GM12878 (cell line): ENCODE measurements around the gene TECPR1. TPM values are rescaled to one million over a fixed set of nuclear protein-coding genes. Genes with fewer than 3 reads are reported as not detected.

Source experiments
- ATAC-seq: fragments of 200-7000 bp; cut with Tn5 transposase; 3 replicates; pipeline ENCODE4 v1.9.1; 2020; ENCODE audit warnings: mild to moderate bottlenecking, moderate library complexity
- BruUV-seq: library from RNA; stranded (reverse); fragments of 400-500 nt; replicated peaks from 2 replicates; lab custom pipeline; 2021; lab: Mats Ljungman, UMichigan
- CTCF ChIA-PET: fragments of 300-600 bp; sonication (Branson Sonifier 250); formaldehyde crosslinking; extraction: SDS; loops from one replicate; lab custom pipeline; 2021; ENCODE audit warnings: inconsistent platforms; lab: Yijun Ruan, JAX
- POLR2A ChIA-PET: fragments of 350-600 bp; formaldehyde crosslinking; extraction: SDS; loops from one replicate; lab custom pipeline; 2021; ENCODE audit warnings: inconsistent platforms; lab: Charles Lee
- RAD21 ChIA-PET: fragments of 300-600 bp; sonication (Branson Sonifier 250); formaldehyde crosslinking; loops from one replicate; lab custom pipeline; 2023; ENCODE audit warnings: antibody characterized with exemption; ENCODE audit not compliant: unreplicated experiment; lab: Charles Lee
- SMC1A ChIA-PET: fragments of 300-600 bp; sonication (Branson Sonifier 250); formaldehyde crosslinking; loops from one replicate; lab custom pipeline; 2023; ENCODE audit not compliant: unreplicated experiment, uncharacterized antibody; lab: Charles Lee
- DNase-seq: peaks from one replicate; pipeline ENCODE4 v3.0.0-alpha.2; 2011; ENCODE audit warnings: low read depth, low spot score
- FAIRE-seq: peaks from 3 replicates; lab custom pipeline; 2011; peaks lifted over from hg19 to GRCh38; lab: Jason Lieb, UNC
- H2AFZ ChIP-seq: 2 replicates; pipeline ENCODE4 v1.6.0; 2011; ENCODE audit warnings: low read depth, low read length, control low read depth; ENCODE audit not compliant: control insufficient read depth
- H3K27ac ChIP-seq: 2 replicates; pipeline ENCODE4 v1.5.1; 2011; ENCODE audit warnings: control low read depth; ENCODE audit not compliant: control insufficient read depth, insufficient read depth
- H3K27me3 ChIP-seq, 2 experiments: replicated peaks in 1 of 2; 2 replicates each; pipeline versions ENCODE4 v1.6.0 to v1.6.1; 2011; ENCODE audit warnings: low read length in 1 of 2; ENCODE audit not compliant: control insufficient read depth in 2 of 2, insufficient read depth in 2 of 2
- H3K36me3 ChIP-seq, 2 experiments: 2 replicates each; pipeline ENCODE4 v1.5.1; 2011; ENCODE audit warnings: low read length in 1 of 2; ENCODE audit not compliant: control insufficient read depth in 2 of 2, insufficient read depth in 2 of 2
- H3K4me1 ChIP-seq: 2 replicates; pipeline ENCODE4 v1.6.1; 2011; ENCODE audit warnings: mild to moderate bottlenecking, low read length, moderate library complexity, mixed read lengths; ENCODE audit not compliant: control insufficient read depth, insufficient read depth
- H3K4me2 ChIP-seq: 2 replicates; pipeline ENCODE4 v1.6.0; 2011; ENCODE audit warnings: control low read depth; ENCODE audit not compliant: control insufficient read depth, insufficient read depth
- H3K4me3 ChIP-seq: fragments of 200-600 bp; sonication (generic); 2 replicates; pipeline ENCODE4 v1.5.1; 2016
- H3K79me2 ChIP-seq: 2 replicates; pipeline ENCODE4 v1.6.0; 2011; ENCODE audit warnings: low read length; ENCODE audit not compliant: control insufficient read depth, insufficient read depth
- H3K9ac ChIP-seq: 2 replicates; pipeline ENCODE4 v1.8.0; 2011; ENCODE audit warnings: low read length, control low read depth, mixed read lengths; ENCODE audit not compliant: control insufficient read depth, insufficient read depth
- H3K9me3 ChIP-seq: replicated peaks from 3 replicates; pipeline ENCODE4 v1.5.1; 2011; ENCODE audit warnings: mild to moderate bottlenecking, low read length; ENCODE audit not compliant: control insufficient read depth, insufficient read depth
- H4K20me1 ChIP-seq: 2 replicates; pipeline ENCODE4 v1.6.0; 2011; ENCODE audit not compliant: control insufficient read depth, insufficient read depth
- BMI1 ChIP-seq: fragments of 450-650 bp; IDR thresholded peaks from 2 replicates; pipeline ENCODE4 v1.6.1; 2016; ENCODE audit warnings: mild to moderate bottlenecking, moderate library complexity, borderline replicate concordance
- CREB1 ChIP-seq: IDR thresholded peaks from 2 replicates; pipeline ENCODE4 v1.6.1; 2012; ENCODE audit warnings: low read depth, mild to moderate bottlenecking, inconsistent platforms
- DPF2 ChIP-seq: fragments of 450-650 bp; IDR thresholded peaks from 2 replicates; pipeline ENCODE4 v1.6.1; 2017; ENCODE audit warnings: mild to moderate bottlenecking
- HCFC1 ChIP-seq: fragments of 150-350 bp; IDR thresholded peaks from 2 replicates; pipeline ENCODE4 v1.6.1; 2014; ENCODE audit warnings: low read length
- IKZF2 ChIP-seq, 2 experiments: fragments of 450-650 bp; IDR thresholded peaks; 2 replicates each; pipeline ENCODE4 v1.6.1; 2017; ENCODE audit warnings: mild to moderate bottlenecking in 2 of 2, moderate library complexity in 2 of 2
- SRF ChIP-seq, 2 experiments: IDR thresholded peaks; 2 replicates each; pipeline ENCODE4 v1.6.1; 2011; ENCODE audit warnings: low read depth in 2 of 2, low read length in 2 of 2, mild to moderate bottlenecking in 1 of 2, moderate library complexity in 1 of 2
- WGBS: methylation state at CpG from one replicate; pipeline ENCODE4 v1.1.6; 2016; ENCODE audit warnings: low lambda C conversion rate; ENCODE audit not compliant: insufficient replicate concordance, insufficient coverage; ENCODE audit errors: missing lambda C conversion rate; 5-methylcytosine and 5-hydroxymethylcytosine counted together
- in situ Hi-C: fragments of 300-500 bp; cut with MboI; formaldehyde crosslinking; loops from 9 replicates; pipeline ENCODE4 v1.14.3; 2018; ENCODE audit warnings: mixed read lengths
- intact Hi-C: fragments of 100-400 bp; cut with micrococcal nuclease; formaldehyde crosslinking; loops from one replicate; pipeline ENCODE4 v1.14.2; 2022; ENCODE audit not compliant: unreplicated experiment
- polyA plus RNA-seq, 11 experiments: library from polyadenylated mRNA; depleted of rRNA in 4 of 11; unstranded in 6 of 11; stranded (reverse) in 5 of 11; fragments of >200 nt; fragmentation: Nextera tagmentation in 4 of 11; fragmentation: Illumina TruSeq in 1 of 11; extraction: Ambion mirVana in 4 of 11; extraction: Trizol in 1 of 11; gene quantifications; 1 replicate in 1 of 11; 2 replicates in 10 of 11; pipeline versions ENCODE4 v1.2.1 to v1.2.3, GENCODE V29; 2011 to 2016; ENCODE audit warnings: inconsistent platforms in 2 of 11, missing spikeins in 2 of 11, low read depth in 1 of 11
- total RNA-seq, 4 experiments: library from RNA; depleted of rRNA in 3 of 4; stranded (reverse); fragments of >200 nt in 3 of 4; fragmentation: Illumina TruSeq in 1 of 4; extraction: Trizol in 1 of 4; gene quantifications; 2 replicates each; pipeline versions ENCODE4 v1.2.1 to v1.2.3, GENCODE V29; 2013 to 2021
- TF ChIP-seq, protein P1 (sequence below): fragments of 450-650 bp; IDR thresholded peaks from 2 replicates; pipeline ENCODE4 v1.6.1; 2017; ENCODE audit warnings: mild to moderate bottlenecking, low read depth, inconsistent platforms; ENCODE audit not compliant: poor library complexity, severe bottlenecking

Gene TECPR1
- total and polyA plus RNA-seq, 10 of the 15 experiments (the other 5 are each of a cell fraction or from before 2014, with no cell fraction given), result 0.26 to 16.8 (median 4.2) TPM

DNA sequence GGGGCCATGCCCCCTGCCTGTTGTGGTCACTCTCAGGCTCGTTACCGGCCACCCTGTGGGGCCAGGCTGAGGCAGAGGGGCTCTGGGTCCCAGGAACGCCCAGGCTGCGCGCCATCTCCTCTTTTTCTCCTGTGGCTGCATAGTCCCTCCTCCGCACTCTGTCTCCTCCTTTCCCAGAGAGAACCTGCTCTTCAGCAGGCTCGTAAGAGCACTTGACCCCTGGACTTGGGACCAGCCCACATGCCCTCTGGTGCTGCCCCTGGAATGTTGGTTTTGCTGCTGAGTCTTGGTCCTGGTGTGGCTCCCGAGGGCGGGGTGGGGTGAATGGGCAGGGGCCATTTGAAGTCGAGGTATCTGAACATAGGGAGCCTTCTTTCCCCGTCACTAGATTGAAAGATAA is 47.4 kb downstream of the TECPR1 start:
- Histone ChIP-seq H3K79me2 (no peaks in the 10 kb centered on the region), H3K4me2 (no peak overlapping the region), H3K9me3 (no peaks in the 10 kb centered on the region), H3K4me3 (no peak overlapping the region), H3K36me3 (peaks cover 5 to 13% of the 10 kb centered on the region in 2 experiments; a peak in 3 of 4 replicates), H2AFZ (no peak overlapping the region)
- ATAC-seq, result no peak
- intact Hi-C loops, result loop anchor here (5.0 kb wide), 1 partner anchor 593 kb away; no protein-coding TSS in a partner anchor
- SMC1A ChIA-PET, result interaction anchor here (0.9 to 2.8 kb wide), 2 partner anchors 9 to 73 kb away, joined by 3 to 28 read pairs; no protein-coding TSS in a partner anchor
- no peak for FAIRE-seq
- in situ Hi-C loops, result no loop called here
- no TSS peak for BruUV-seq
- CTCF ChIA-PET, result interaction anchor here (0.8 to 1.1 kb wide), 2 partner anchors 27 to 183 kb away, joined by 3 read pairs; no protein-coding TSS in a partner anchor
- DNase-seq, result no peak
- RAD21 ChIA-PET, result no interaction called here
- TF ChIP-seq IKZF2 (IDR thresholded peaks at IDR 0.05), result no peak
- TF ChIP-seq DPF2, result no peak
- no peak for TF ChIP-seq SRF (IDR thresholded peaks at IDR 0.05; ENCODE audit: low read depth in 2 of 2, low read length in 2 of 2)
- no peak for TF ChIP-seq HCFC1
- TF ChIP-seq, protein P1, sequence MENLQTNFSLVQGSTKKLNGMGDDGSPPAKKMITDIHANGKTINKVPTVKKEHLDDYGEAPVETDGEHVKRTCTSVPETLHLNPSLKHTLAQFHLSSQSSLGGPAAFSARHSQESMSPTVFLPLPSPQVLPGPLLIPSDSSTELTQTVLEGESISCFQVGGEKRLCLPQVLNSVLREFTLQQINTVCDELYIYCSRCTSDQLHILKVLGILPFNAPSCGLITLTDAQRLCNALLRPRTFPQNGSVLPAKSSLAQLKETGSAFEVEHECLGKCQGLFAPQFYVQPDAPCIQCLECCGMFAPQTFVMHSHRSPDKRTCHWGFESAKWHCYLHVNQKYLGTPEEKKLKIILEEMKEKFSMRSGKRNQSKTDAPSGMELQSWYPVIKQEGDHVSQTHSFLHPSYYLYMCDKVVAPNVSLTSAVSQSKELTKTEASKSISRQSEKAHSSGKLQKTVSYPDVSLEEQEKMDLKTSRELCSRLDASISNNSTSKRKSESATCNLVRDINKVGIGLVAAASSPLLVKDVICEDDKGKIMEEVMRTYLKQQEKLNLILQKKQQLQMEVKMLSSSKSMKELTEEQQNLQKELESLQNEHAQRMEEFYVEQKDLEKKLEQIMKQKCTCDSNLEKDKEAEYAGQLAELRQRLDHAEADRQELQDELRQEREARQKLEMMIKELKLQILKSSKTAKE, result no peak
- no peak for TF ChIP-seq CREB1
- TF ChIP-seq BMI1, result no peak
- TF ChIP-seq, all 136 proteins: peak for 0
- peaks cover 41% of the 10 kb centered on the region for H3K4me1 ChIP-seq
- H3K27ac ChIP-seq, result no peak overlapping the region
- H3K9ac ChIP-seq, result no peak overlapping the region
- no peaks in the 10 kb centered on the region for H4K20me1 ChIP-seq
- POLR2A ChIA-PET, result no interaction called here
- WGBS, result 97% methylated on average over 11 of the region's 11 CpGs
- no peaks in the 10 kb centered on the region for H3K27me3 ChIP-seq
